ENCODE results near the gene PAK1. TPM values are rescaled to one million over a fixed set of nuclear protein-coding genes. Genes with fewer than 3 reads are reported as not detected.
A peak's percentile ranks its signal among the peaks of the same experiment; 100 is the strongest.

The PAK1 gene
- total RNA-seq = 10 to 100 TPM; 27.8 to 44.3 (median 36.2) TPM

DNA sequence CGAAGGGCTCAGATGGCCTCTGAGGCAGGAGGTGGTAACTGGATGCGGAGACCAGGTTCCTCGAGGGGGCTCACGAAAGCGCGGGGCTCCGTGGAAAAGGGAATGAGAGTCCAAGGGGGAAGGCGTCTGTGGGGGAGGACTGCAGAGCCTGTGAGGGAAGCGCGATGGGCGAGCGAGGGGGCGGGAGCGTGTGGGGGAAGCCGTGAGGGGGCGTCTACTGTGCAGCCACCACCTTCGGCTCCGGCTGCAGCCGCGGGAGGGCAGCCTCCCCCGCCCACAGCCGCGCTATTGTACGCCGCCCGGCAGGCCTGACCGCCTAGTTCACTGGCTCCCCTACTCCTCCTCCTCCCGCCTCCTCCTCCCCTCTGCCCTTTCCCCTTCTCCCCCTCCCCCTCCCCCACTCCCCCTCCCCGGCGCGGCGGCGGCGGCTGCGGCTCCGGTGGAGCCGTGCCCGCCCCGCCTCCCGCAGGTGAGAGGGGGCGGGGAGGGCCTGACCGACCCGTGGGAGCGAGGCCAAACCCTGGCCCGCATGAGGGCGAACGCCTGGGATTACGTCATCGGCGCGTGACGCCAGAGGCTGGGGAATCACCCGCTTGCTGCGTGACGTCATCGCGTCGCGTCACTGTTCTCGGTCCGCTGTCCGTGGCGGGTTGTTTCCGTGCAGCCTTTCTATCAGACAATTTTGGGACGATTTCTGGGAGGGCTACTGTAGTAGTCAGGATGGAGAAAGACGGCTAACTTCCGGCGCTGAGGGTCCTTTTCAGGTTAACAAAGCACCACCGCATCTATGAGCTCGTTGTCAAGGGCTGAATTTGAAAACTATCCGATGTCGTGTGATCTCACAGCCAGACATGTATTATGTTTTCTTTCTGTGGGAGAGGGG lies at the start of gene PAK1:
TSS of gene PAK1 (minus strand) at position 294 of the 883 bp plus-strand sequence. CDS start 81,574 bp downstream, outside the sequence.
- Histone ChIP-seq H3K36me3 (no peaks in the 10 kb centered on the region), H3K27me3 (no peaks in the 10 kb centered on the region), H3K4me1 (peaks cover 7 to 29% (median 24%) of the 10 kb centered on the region in 4 donors), H3K9me3 (no peaks in the 10 kb centered on the region), H3K27ac (replicated peaks in 1 of 4) (peak within 1 kb of the TSS; percentile 71 to 89 (median 80)), H3K4me3 (peak within 1 kb of the TSS; percentile 71 to 95 (median 90))
- no peak for TF ChIP-seq POLR2A (IDR thresholded peaks at IDR 0.05; ENCODE audit: low read depth)
- TF ChIP-seq, protein P1, sequence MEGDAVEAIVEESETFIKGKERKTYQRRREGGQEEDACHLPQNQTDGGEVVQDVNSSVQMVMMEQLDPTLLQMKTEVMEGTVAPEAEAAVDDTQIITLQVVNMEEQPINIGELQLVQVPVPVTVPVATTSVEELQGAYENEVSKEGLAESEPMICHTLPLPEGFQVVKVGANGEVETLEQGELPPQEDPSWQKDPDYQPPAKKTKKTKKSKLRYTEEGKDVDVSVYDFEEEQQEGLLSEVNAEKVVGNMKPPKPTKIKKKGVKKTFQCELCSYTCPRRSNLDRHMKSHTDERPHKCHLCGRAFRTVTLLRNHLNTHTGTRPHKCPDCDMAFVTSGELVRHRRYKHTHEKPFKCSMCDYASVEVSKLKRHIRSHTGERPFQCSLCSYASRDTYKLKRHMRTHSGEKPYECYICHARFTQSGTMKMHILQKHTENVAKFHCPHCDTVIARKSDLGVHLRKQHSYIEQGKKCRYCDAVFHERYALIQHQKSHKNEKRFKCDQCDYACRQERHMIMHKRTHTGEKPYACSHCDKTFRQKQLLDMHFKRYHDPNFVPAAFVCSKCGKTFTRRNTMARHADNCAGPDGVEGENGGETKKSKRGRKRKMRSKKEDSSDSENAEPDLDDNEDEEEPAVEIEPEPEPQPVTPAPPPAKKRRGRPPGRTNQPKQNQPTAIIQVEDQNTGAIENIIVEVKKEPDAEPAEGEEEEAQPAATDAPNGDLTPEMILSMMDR (IDR thresholded peaks at IDR 0.05) = peak in 1 of 3 experiments; percentile 35
- TF ChIP-seq EP300 (IDR thresholded peaks at IDR 0.05) = no peak
- peak; percentile 57 to 59 for TF ChIP-seq POLR2AphosphoS5 (IDR thresholded peaks at IDR 0.05)
- intact Hi-C loops (cut with DNase I) = loop anchor here (5.0 kb wide), 1 partner anchor 62 kb away; no protein-coding TSS in a partner anchor
- peak; percentile 94 for DNase-seq (ENCODE audit: extremely low spot score)
- 1% methylated on average over 35 of the region's 72 CpGs for WGBS

DNA sequence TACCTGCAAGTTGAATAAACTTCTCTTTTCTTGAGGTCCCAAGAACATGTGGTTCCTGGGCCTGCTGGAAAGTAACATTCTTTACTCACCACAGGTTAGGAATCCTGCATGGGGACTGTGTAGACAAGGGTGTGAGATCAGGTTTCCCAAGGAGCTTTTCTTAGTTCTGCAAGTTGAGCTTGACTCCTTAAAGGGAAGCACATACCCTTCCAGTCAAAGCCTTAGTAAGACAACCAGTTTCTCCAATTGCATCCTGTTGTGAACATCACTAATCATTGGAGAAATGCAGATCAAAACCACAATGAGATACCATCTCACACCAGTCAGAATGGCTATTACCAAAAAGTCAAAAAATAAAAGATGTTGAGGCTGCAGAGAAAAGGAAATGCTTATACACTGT lies 48.3 kb upstream of the PAK1 start:
- Histone ChIP-seq H3K36me3 (no peaks in the 10 kb centered on the region), H3K27me3 (no peaks in the 10 kb centered on the region), H3K4me3 (no peak overlapping the region), H3K9me3 (no peaks in the 10 kb centered on the region), H3K4me1 (no peaks in the 10 kb centered on the region), H3K27ac (replicated peaks in 1 of 4) (no peak overlapping the region)
- TF ChIP-seq EP300 (IDR thresholded peaks at IDR 0.05) = no peak
- no peak for TF ChIP-seq POLR2A (IDR thresholded peaks at IDR 0.05; ENCODE audit: low read depth)
- TF ChIP-seq POLR2AphosphoS5 (IDR thresholded peaks at IDR 0.05) = no peak
- TF ChIP-seq, protein P1 (IDR thresholded peaks at IDR 0.05) = no peak
- no peak for DNase-seq (ENCODE audit: extremely low spot score)
- intact Hi-C loops (cut with DNase I) = no loop called here

DNA sequence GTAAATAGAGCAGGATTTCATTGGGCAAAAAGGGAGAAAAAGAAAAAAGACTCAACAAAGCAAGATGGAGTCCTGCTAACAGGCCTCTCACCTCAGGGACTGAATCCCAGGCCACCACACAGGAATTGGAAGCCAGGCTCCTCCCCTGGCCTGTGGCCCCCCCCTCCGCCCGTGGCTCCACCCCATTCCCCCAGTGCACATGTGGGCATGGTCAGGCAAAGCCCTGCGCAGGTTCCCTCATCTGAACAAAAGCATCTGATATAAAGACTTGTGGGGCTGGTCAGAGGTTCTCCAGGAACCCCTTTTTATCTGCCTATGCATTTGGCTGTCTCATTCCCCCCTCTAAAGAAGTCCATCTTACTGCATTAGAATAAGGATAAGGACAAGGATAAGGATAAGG lies 46.0 kb upstream of the PAK1 start:
- WGBS = 88% methylated on average over 3 of the region's 3 CpGs
- H3K36me3 ChIP-seq = no peaks in the 10 kb centered on the region
- TF ChIP-seq EP300 (IDR thresholded peaks at IDR 0.05) (no peak), POLR2AphosphoS5 (IDR thresholded peaks at IDR 0.05) (no peak), POLR2A (IDR thresholded peaks at IDR 0.05; ENCODE audit: low read depth) (no peak)
- TF ChIP-seq, protein P1 (IDR thresholded peaks at IDR 0.05) = no peak

DNA sequence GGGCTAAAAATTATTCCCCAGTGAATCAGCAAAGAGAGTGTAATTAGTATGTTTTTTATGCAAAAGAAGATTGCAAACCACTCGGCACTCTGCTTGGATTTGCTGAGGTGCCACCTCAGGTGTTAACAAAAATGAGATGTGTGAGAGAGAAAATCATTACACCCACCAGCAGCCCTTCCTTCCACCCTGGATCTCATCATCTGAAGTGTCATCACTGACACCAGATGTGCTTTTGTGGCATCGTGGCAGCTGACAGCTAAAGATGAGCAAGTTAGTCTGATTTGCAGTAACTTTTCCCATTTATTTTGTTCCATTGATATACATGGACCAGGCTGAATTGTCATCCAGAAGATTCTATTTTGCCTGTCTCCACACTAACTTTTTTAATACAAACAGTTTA lies 44.6 kb upstream of the PAK1 start:
- Histone ChIP-seq H3K9me3 (no peaks in the 10 kb centered on the region), H3K4me3 (no peak overlapping the region), H3K36me3 (no peaks in the 10 kb centered on the region), H3K4me1 (no peaks in the 10 kb centered on the region), H3K27ac (replicated peaks in 1 of 4) (no peak overlapping the region), H3K27me3 (no peaks in the 10 kb centered on the region)
- intact Hi-C loops (cut with DNase I) = no loop called here
- DNase-seq (ENCODE audit: extremely low spot score) = no peak
- TF ChIP-seq POLR2AphosphoS5 (IDR thresholded peaks at IDR 0.05) (no peak), POLR2A (IDR thresholded peaks at IDR 0.05; ENCODE audit: low read depth) (no peak), EP300 (IDR thresholded peaks at IDR 0.05) (no peak)
- TF ChIP-seq, protein P1 (IDR thresholded peaks at IDR 0.05) = no peak
- 79% methylated on average over 2 of the region's 2 CpGs for WGBS

More for the DNA sequence above, 46.0 kb upstream of the PAK1 start:
- Histone ChIP-seq H3K9me3 (no peaks in the 10 kb centered on the region), H3K4me3 (no peak overlapping the region), H3K27me3 (no peaks in the 10 kb centered on the region), H3K27ac (replicated peaks in 1 of 4) (no peak overlapping the region), H3K4me1 (no peaks in the 10 kb centered on the region)
- peak; percentile 47 for DNase-seq (ENCODE audit: extremely low spot score)
- intact Hi-C loops (cut with DNase I) = no loop called here

Data from esophagus muscularis mucosa (tissue), 4 donors.